NCI-H1092 (cell line): ENCODE results near the gene FMO5.

ENCODE experiments used
- DNase-seq: peaks from one replicate; lab custom pipeline; 2025; lab: John Stamatoyannopoulos, UW

Gene FMO5

GRCh38 chr1:147142886-147143285 lies 82.3 kb downstream of the FMO5 start:
- DNase-seq, result no peak
